ACHN (cell line): ENCODE data around the gene PLA2G6.
"Not testable (repeated sequence)": the region's sequence is repeated elsewhere in the genome, so short reads cannot be mapped to it uniquely, and the experiment has no call there.

Source experiments
- DNase-seq: peaks from one replicate; pipeline ENCODE4 v3.0.0-alpha.2; 2015
- in situ Hi-C: cut with HindIII; loops from 2 replicates; pipeline ENCODE4 v1.10.0; 2017; ENCODE audit warnings: low sequenced_read_pairs, low pct_ligation_motif_present, low pct_unique_long_range_greater_than_20kb

PLA2G6 gene

GRCh38 chr22:38125038-38125610 is 56.5 kb downstream of the PLA2G6 start:
- no peak for DNase-seq
- in situ Hi-C loops = no loop called here

- in situ Hi-C loops = no loop called here
- DNase-seq = no peak
Observed at GRCh38 chr22:38124236-38124974, 57.2 kb downstream of the PLA2G6 start.

- in situ Hi-C loops = no loop called here
- no peak for DNase-seq
Observed at GRCh38 chr22:38122616-38123015, 59.0 kb downstream of the PLA2G6 start.

- in situ Hi-C loops = no loop called here
- no peak for DNase-seq
Observed at GRCh38 chr22:38120359-38121110, 61.1 kb downstream of the PLA2G6 start.

- in situ Hi-C loops = not testable (repeated sequence)
Observed at GRCh38 chr22:38118747-38119146, 62.9 kb downstream of the PLA2G6 start.

GRCh38 chr22:38118182-38118581 is 63.4 kb downstream of the PLA2G6 start:
- in situ Hi-C loops = no loop called here
- no peak for DNase-seq

More at GRCh38 chr22:38118747-38119146, 62.9 kb downstream of the PLA2G6 start:
- DNase-seq = not testable (repeated sequence)

- in situ Hi-C loops, DNase-seq: not testable (repeated sequence)
Observed at GRCh38 chr22:38117556-38117955, 64.1 kb downstream of the PLA2G6 start.

- no peak for DNase-seq
- in situ Hi-C loops = no loop called here
Observed at GRCh38 chr22:38115423-38116205, 66.0 kb downstream of the PLA2G6 start.

- in situ Hi-C loops = no loop called here
- peak; percentile 68 for DNase-seq
Observed at GRCh38 chr22:38114484-38115398, 66.9 kb downstream of the PLA2G6 start.

- DNase-seq = no peak
- in situ Hi-C loops = no loop called here
Observed at GRCh38 chr22:38112381-38112780, 69.2 kb downstream of the PLA2G6 start.

- DNase-seq = no peak
- in situ Hi-C loops = no loop called here
Observed at GRCh38 chr22:38111925-38112355, 69.7 kb downstream of the PLA2G6 start.

- in situ Hi-C loops = no loop called here
- DNase-seq = peak; percentile 81
Observed at GRCh38 chr22:38110863-38111852, 70.5 kb downstream of the PLA2G6 start.

GRCh38 chr22:38110008-38110862 is 71.4 kb downstream of the PLA2G6 start, which contains the start of gene BAIAP2L2:
Gene BAIAP2L2, minus strand, starts transcription at chr22:38110684. Its CDS starts 159 bp downstream, at chr22:38110525.
- DNase-seq = peak; percentile 87
- in situ Hi-C loops = no loop called here

GRCh38 chr22:38109371-38110001 is 72.1 kb downstream of the PLA2G6 start:
- in situ Hi-C loops = no loop called here
- DNase-seq = peak; percentile 9

- in situ Hi-C loops = no loop called here
- DNase-seq = no peak
Observed at GRCh38 chr22:38108561-38109319, 72.9 kb downstream of the PLA2G6 start.
